NCI-H446 treated with DMSO at 0.1 percent for 48 hours (cell line): Measurements from ENCODE around the gene B4GALT4.
"Not testable (repeated sequence)": the region's sequence is repeated elsewhere in the genome, so short reads cannot be mapped to it uniquely, and the experiment has no call there.

Experiments used
- DNase-seq: peaks from one replicate; lab custom pipeline; 2025; lab: John Stamatoyannopoulos, UW

The B4GALT4 gene, protein sequence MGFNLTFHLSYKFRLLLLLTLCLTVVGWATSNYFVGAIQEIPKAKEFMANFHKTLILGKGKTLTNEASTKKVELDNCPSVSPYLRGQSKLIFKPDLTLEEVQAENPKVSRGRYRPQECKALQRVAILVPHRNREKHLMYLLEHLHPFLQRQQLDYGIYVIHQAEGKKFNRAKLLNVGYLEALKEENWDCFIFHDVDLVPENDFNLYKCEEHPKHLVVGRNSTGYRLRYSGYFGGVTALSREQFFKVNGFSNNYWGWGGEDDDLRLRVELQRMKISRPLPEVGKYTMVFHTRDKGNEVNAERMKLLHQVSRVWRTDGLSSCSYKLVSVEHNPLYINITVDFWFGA

GRCh38 chr3:119240591-119241434 is at the start of gene B4GALT4:
TSS of gene B4GALT4 (minus strand) at chr3:119240878. CDS start at chr3:119230099, 10,779 bp downstream.
- peak; percentile 81 for DNase-seq

DNA sequence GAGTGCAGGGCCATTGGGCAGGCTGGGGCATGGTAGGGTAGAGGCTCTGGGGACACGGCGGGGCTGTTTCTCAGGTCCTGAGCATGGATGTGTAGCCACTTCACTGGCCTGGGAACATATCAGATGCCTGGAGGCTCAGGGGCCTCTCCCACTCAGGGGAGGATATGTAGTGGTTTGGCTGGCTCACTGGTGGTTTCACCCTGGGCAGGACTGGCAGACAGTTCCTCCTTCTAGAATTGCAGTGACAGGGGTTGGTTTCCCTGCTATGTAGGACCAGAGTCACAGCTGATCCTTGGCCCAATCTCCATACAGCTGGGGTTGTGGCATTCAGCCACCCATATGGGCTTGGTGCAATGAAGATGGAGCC is 48.7 kb upstream of the B4GALT4 start:
- no peak for DNase-seq

- DNase-seq = no peak
Observed at GRCh38 chr3:119288669-119289403, 48.2 kb upstream of the B4GALT4 start.

DNA sequence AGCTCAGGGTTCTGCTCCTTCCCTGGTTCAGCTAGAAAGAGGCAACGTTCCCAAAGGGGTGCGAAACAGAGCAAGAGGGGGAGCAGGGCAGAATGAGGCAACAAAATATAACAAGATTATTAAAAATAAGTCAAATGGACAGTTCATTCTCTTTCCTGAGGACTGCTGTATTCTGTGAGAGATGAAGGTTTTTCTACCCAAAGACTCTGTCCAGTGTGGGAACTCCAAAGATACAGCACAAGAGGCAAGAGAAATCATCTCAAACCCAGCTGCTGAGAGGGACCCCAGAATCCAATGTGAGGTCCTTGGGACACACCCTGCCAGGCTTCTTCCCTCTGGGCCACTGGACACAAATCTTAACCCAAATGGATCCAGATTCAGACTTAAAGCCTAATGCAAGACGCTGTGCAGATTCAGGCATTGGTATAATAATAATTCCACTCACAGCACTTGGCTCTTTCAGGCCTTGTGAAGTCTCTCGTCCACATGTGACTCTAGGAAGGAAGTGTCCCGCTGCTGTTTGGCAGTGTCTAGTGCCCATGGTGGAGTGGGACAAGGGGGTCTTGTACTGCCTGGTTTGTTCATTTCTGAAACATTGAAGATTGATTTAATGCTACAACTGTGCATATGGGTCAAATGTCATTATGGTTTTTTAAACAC is 39.0 kb upstream of the B4GALT4 start:
- DNase-seq = no peak

GRCh38 chr3:119279101-119279554 is 38.5 kb upstream of the B4GALT4 start:
- peak; percentile 91 for DNase-seq

GRCh38 chr3:119276680-119277079 is 36.0 kb upstream of the B4GALT4 start:
- DNase-seq = no peak

- not testable (repeated sequence) for DNase-seq
Observed at GRCh38 chr3:119270212-119270611, 29.5 kb upstream of the B4GALT4 start.

GRCh38 chr3:119261055-119261454 is 20.4 kb upstream of the B4GALT4 start:
- no peak for DNase-seq

GRCh38 chr3:119259821-119260220 is 19.1 kb upstream of the B4GALT4 start:
- DNase-seq = no peak

DNA sequence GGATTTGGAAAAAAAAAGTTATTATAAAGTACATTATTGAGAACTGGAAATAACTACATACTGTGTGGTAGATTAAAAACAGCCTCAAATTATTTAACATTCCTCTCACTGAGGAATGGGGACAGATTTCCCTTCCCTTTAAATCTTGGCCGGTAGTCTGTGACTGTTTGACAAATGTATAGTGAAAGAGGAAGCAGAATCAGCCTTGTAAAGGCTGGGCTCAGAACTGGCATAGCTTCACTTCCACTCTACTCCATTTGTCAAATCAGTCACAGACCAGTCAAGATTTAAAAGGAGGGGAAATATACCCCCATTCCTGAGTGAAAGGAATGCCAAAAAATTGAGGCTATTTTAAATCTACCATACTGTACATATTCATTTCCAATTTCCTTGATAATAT is 18.2 kb upstream of the B4GALT4 start:
- no peak for DNase-seq

DNA sequence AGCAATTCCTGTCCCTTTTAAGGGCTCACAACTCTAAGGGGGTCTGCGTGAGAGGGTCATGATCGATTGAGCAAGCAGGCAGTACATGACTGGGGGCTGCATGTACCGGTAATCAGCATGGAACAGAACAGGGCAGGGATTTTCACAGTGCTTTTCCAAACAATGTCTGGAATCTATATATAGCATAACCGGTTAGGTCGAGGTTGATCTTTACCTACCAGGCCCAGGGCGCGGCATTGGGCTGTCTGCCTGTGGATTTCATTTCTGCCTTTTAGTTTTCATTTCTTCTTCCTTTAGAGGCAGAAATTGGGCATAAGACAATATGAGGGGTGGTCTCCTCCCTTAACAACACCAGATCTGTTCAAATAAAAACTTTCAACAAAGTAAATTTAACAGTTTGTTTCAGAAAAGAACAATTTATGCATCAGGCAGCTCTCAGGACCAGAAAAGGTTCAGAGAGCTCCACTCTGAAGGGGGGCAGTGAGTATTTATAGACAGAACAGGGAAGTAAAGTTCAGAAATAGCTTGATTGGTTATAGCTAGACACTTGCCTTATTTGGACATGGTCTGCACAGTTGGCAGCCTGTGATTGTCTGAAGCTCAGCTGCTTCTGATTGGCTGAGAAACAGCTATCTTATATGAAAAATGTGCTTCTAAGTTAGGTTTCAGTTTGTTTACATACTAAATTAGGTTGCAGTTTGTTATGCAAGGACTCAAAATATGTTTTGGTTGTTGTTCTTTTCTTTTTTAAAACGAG is 17.2 kb upstream of the B4GALT4 start:
- no peak for DNase-seq

GRCh38 chr3:119257111-119257510 is 16.4 kb upstream of the B4GALT4 start:
- no peak for DNase-seq

DNA sequence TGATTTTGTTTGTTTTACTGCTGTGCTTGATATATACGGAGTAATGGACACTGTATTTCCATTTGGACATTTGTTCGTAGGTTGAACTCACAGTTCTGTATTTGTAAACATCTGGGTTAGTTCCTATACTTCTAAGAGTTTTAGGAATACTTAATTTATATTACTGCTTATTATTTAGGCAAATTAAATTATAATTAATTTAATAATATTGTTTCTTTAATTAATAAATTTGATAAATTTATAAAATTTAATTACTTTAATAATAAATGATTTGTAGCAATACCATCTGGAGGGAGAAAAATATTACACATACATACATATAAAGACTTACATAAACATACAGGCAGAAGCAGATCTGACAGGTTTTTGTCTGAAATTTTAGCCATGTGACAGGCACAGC is 14.5 kb upstream of the B4GALT4 start:
- DNase-seq = no peak

- no peak for DNase-seq
Observed at GRCh38 chr3:119245778-119246177, 5.1 kb upstream of the B4GALT4 start.

DNA sequence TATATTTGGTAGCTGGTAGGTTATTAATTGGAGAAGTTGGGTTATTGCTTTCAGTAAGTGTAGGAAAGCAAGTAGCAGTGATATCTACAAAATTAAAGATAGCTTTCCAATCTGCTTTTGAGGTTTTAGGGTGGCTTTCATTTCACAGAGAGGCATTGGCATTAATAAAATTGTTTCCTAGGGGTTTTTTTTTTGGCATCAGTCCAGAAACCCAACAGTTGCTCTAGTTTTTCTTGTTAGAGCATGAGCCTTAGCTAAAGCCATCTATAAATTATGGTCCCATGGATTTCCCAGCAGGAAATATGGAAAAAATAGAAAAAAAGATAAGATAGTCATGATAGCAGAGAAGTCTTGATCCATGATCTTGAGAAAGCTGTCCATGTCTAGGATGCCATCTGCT is 3.0 kb upstream of the B4GALT4 start:
- DNase-seq = no peak

- DNase-seq = not testable (repeated sequence)
Observed at GRCh38 chr3:119243058-119243529, 2.4 kb upstream of the B4GALT4 start.

DNA sequence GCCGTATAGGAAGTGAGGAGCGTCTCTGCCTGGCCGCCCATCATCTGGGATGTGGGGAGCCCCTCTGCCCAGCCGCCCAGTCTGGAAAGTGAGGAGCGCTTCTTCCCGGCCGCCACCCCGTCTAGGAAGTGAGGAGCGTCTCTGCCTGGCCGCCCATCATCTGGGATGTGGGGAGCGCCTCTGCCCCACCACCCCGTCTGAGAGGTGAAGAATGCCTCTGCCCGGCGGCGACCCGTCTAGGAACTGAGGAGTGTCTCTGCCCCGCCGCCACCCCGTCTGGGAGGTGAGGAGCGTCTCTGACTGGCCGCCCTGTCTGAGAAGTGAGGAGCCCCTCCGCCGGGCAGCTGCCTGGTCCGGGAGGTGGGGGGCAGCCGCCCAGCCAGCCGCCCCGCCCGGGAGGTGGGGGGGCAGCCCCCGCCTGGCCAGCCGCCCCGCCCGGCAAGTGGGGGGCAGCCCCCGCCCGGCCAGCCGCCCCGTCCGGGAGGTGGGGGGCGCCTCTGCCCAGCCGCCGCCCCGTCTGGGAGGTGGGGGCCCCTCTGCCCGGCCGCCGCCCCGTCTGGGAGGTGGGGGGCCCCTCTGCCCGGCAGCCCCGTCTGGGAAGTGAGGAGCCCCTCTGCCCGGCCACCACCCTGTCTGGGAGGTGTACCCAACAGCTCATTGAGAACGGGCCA is 1.8 kb upstream of the B4GALT4 start:
- not testable (repeated sequence) for DNase-seq

DNA sequence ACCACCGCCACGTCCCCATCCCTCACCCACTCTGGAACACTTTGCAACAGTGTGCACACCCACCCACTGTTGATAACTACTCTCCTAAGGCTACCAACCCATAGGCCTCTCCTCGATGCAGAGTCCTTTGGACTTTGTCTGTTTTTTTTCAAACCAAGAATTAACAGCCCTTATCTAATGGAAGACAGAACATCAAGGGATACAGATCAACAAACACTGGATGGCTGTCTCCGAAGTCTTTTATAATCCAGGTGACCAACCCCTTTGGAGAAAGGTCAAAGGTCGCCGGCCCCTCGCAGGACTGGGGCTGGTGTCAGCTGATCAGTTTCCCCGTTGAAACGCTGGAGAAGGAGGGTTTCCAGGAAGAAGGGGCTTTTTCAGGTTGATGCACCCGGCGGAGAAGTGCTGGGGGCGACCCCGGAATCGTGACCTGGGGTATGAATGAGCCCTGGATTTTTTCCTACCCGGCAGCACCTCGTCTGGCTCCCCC is 532 bp downstream of the B4GALT4 start:
- DNase-seq = no peak

- DNase-seq = no peak
Observed at GRCh38 chr3:119239206-119239820, 1.4 kb downstream of the B4GALT4 start.

DNA sequence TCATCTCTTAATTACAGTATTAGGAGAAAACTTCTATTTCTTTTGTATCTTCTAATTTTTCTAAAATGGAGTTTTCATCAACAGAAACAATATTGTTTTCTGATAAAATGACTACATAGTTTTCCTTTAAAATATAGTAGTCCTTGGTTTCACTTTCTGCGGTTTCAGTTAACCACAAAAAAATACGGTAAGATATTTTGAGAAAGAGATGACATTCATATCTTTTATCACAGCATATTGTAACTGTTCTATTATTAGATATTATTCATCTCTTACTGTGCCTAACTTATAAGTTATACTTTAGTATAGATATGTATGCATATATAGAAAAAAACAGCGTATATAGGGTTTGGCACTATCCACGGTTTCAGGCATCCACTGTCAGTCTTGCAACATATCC is 2.3 kb downstream of the B4GALT4 start:
- DNase-seq = no peak
